Endothelial cell of umbilical vein (primary cell): Measurements from ENCODE around the gene SOCS3. TPM values are rescaled to one million over a fixed set of nuclear protein-coding genes. Genes with fewer than 3 reads are reported as not detected.

Experiments
- BruUV-seq: library from RNA; stranded (reverse); fragments of 400-500 nt; replicated peaks from 2 replicates; lab custom pipeline; 2021; lab: Mats Ljungman, UMichigan
- CTCF ChIA-PET: fragments of 300-600, 350-600 bp; sonication (Branson Sonifier 250); formaldehyde crosslinking; loops from one replicate; lab custom pipeline; 2021; ENCODE audit warnings: antibody characterized with exemption, inconsistent platforms; lab: Charles Lee
- POLR2A ChIA-PET: fragments of 300-600, 350-600 bp; sonication (Branson Sonifier 250); formaldehyde crosslinking; loops from one replicate; lab custom pipeline; 2021; ENCODE audit warnings: antibody characterized with exemption, inconsistent platforms; lab: Charles Lee
- DNase-seq: peaks from one replicate; pipeline ENCODE4 v3.0.0-alpha.2; 2011; ENCODE audit warnings: low read depth, low spot score
- FAIRE-seq: peaks from 2 replicates; lab custom pipeline; 2011; peaks lifted over from hg19 to GRCh38; lab: Jason Lieb, UNC
- H2AFZ ChIP-seq: 2 replicates; pipeline ENCODE4 v1.6.0; 2012; ENCODE audit warnings: low read depth, low read length, control low read depth, inconsistent platforms
- H3K27ac ChIP-seq: 2 replicates; pipeline ENCODE4 v1.5.1; 2011; ENCODE audit warnings: low read depth, mild to moderate bottlenecking, control low read depth, low read length, moderate library complexity; ENCODE audit not compliant: insufficient read depth
- H3K27me3 ChIP-seq, 2 experiments: 2 replicates each; pipeline versions ENCODE4 v1.6.0 to v1.6.1; 2011; ENCODE audit warnings: low read length in 2 of 2, mixed read lengths in 1 of 2; ENCODE audit not compliant: control insufficient read depth in 2 of 2, insufficient read depth in 2 of 2
- H3K36me3 ChIP-seq, 2 experiments: 2 replicates in 1 of 2; 3 replicates in 1 of 2; pipeline ENCODE4 v1.5.1; 2011; ENCODE audit warnings: low read length in 2 of 2, mild to moderate bottlenecking in 1 of 2, moderate library complexity in 1 of 2; ENCODE audit not compliant: control insufficient read depth in 2 of 2, insufficient read depth in 2 of 2; ENCODE audit errors: extremely low read depth in 1 of 2
- H3K4me1 ChIP-seq: 3 replicates; pipeline ENCODE4 v1.5.1; 2011; ENCODE audit warnings: mild to moderate bottlenecking, low read length; ENCODE audit not compliant: control insufficient read depth, insufficient read depth; ENCODE audit errors: extremely low read depth
- H3K4me2 ChIP-seq: 2 replicates; pipeline ENCODE4 v1.6.1; 2011; ENCODE audit warnings: low read length, control low read depth, mixed read lengths; ENCODE audit not compliant: insufficient read depth
- H3K4me3 ChIP-seq, 3 experiments: fragments of 200-600 bp in 1 of 3; sonication (generic), shearing (Covaris generic) in 1 of 3; replicated peaks in 1 of 3; 2 replicates each; pipeline ENCODE4 v1.5.1; 2011 to 2016; ENCODE audit warnings: control low read depth in 3 of 3, low read length in 3 of 3, mild to moderate bottlenecking in 2 of 3, inconsistent platforms in 1 of 3, low read depth in 1 of 3, moderate library complexity in 1 of 3; ENCODE audit not compliant: insufficient read depth in 1 of 3
- H3K79me2 ChIP-seq: 2 replicates; pipeline ENCODE4 v1.6.0; 2012; ENCODE audit warnings: low read length, inconsistent platforms; ENCODE audit not compliant: control insufficient read depth, insufficient read depth
- H3K9ac ChIP-seq: replicated peaks from 2 replicates; pipeline ENCODE3; 2011; ENCODE audit warnings: low read length, control low read depth; ENCODE audit not compliant: insufficient read depth; ENCODE audit errors: extremely low read depth
- H3K9me1 ChIP-seq: replicated peaks from 3 replicates; pipeline ENCODE4 v1.6.0; 2011; ENCODE audit warnings: mild to moderate bottlenecking, low read length; ENCODE audit not compliant: control insufficient read depth, insufficient read depth; ENCODE audit errors: extremely low read depth
- H3K9me3 ChIP-seq: replicated peaks from 2 replicates; pipeline ENCODE4 v1.5.1; 2012; ENCODE audit warnings: low read length, inconsistent platforms; ENCODE audit not compliant: control insufficient read depth, insufficient read depth
- H4K20me1 ChIP-seq: replicated peaks from 2 replicates; pipeline ENCODE3; 2011; ENCODE audit warnings: mild to moderate bottlenecking, low read length; ENCODE audit not compliant: control insufficient read depth, insufficient read depth; ENCODE audit errors: extremely low read depth
- CTCF ChIP-seq, 2 donors: IDR thresholded peaks; 1 replicate in 1 of 2; 2 replicates in 1 of 2; pipeline ENCODE4 v1.5.1; 2011; ENCODE audit warnings: low read length in 2 of 2, mild to moderate bottlenecking in 2 of 2, moderate library complexity in 2 of 2, control low read depth in 1 of 2, inconsistent platforms in 1 of 2, low read depth in 1 of 2; ENCODE audit not compliant: insufficient read depth in 1 of 2; ENCODE audit errors: extremely low read depth in 1 of 2
- EZH2 ChIP-seq: IDR thresholded peaks from 2 replicates; pipeline ENCODE4 v1.6.1; 2012; ENCODE audit warnings: borderline replicate concordance, low read depth, mild to moderate bottlenecking, moderate library complexity, low read length, inconsistent platforms; ENCODE audit not compliant: severe bottlenecking
- FOS ChIP-seq: IDR thresholded peaks from 2 replicates; pipeline ENCODE4 v1.6.1; 2011; ENCODE audit warnings: mild to moderate bottlenecking, low read length, moderate library complexity, borderline replicate concordance; ENCODE audit not compliant: insufficient read depth
- GATA2 ChIP-seq: IDR thresholded peaks from 2 replicates; pipeline ENCODE4 v1.7.0; 2011; ENCODE audit warnings: low read depth, mild to moderate bottlenecking, moderate library complexity, mixed read lengths, low read length; ENCODE audit not compliant: insufficient read length, insufficient read depth
- JUN ChIP-seq: IDR thresholded peaks from 2 replicates; pipeline ENCODE4 v1.6.1; 2011; ENCODE audit warnings: borderline replicate concordance, low read depth; ENCODE audit not compliant: insufficient read length, insufficient read depth
- MAX ChIP-seq: IDR thresholded peaks from 2 replicates; pipeline ENCODE4 v1.6.1; 2011; ENCODE audit not compliant: insufficient read depth, insufficient read length
- MYC ChIP-seq: IDR thresholded peaks from one replicate; pipeline ENCODE4 v1.6.1; 2011; ENCODE audit warnings: mild to moderate bottlenecking, low read depth, low read length
- POLR2A ChIP-seq: IDR thresholded peaks from 2 replicates; pipeline ENCODE4 v1.6.1; 2012; ENCODE audit warnings: low read depth, mild to moderate bottlenecking, control low read depth, low read length
- POLR2AphosphoS5 ChIP-seq: IDR thresholded peaks from 2 replicates; pipeline ENCODE4 v1.6.1; 2012; ENCODE audit warnings: low read depth, mild to moderate bottlenecking, control low read depth, low read length, moderate library complexity; ENCODE audit not compliant: insufficient read depth
- dilution Hi-C: fragments of 300-500 bp; cut with MboI; formaldehyde crosslinking; loops from one replicate; pipeline ENCODE4 v1.15.0; 2019; ENCODE audit warnings: low sequenced_read_pairs; ENCODE audit not compliant: extremely low pct_ligation_motif_present
- intact Hi-C: fragments of 100-400 bp; cut with micrococcal nuclease; formaldehyde crosslinking; loops from one replicate; pipeline ENCODE4 v1.10.0; 2022
- polyA plus RNA-seq, 4 experiments: library from polyadenylated mRNA; depleted of rRNA in 3 of 4; stranded (reverse) in 3 of 4; unstranded in 1 of 4; fragments of >200 nt; gene quantifications; 2 replicates each; pipeline versions ENCODE4 v1.2.1 to v1.2.3, GENCODE V29; 2011 to 2012; ENCODE audit warnings: missing spikeins in 1 of 4
- total RNA-seq: library from RNA; stranded (reverse); gene quantifications from 2 replicates; pipeline ENCODE4 v1.2.3, GENCODE V29; 2021

The SOCS3 gene
- total and polyA plus RNA-seq, 2 donors (not counting 3 experiments of a cell fraction or from before 2014, with no cell fraction given): 6.2 to 14.3 TPM

GRCh38 chr17:78335209-78335608 is 24.7 kb downstream of the SOCS3 start:
- H3K4me3 ChIP-seq: no peak overlapping the region
- H3K9ac ChIP-seq: no peak overlapping the region
- H3K79me2 ChIP-seq: no peaks in the 10 kb centered on the region
- BruUV-seq: no TSS peak
- peak overlapping the region; percentile 30 for H3K4me2 ChIP-seq
- no peaks in the 10 kb centered on the region for H3K9me3 ChIP-seq
- peak overlapping the region; percentile 64 for H2AFZ ChIP-seq
- H3K27me3 ChIP-seq: no peaks in the 10 kb centered on the region
- no peaks in the 10 kb centered on the region for H4K20me1 ChIP-seq
- H3K4me1 ChIP-seq: peaks cover 6% of the 10 kb centered on the region
- H3K9me1 ChIP-seq: no peaks in the 10 kb centered on the region
- POLR2A ChIA-PET: interaction anchor here (0.6 kb wide), 1 partner anchor 153 kb away, joined by 4 read pairs; no protein-coding TSS in a partner anchor
- FAIRE-seq (no peak), DNase-seq (no peak)
- no peaks in the 10 kb centered on the region for H3K36me3 ChIP-seq
- intact Hi-C loops (no loop called here), dilution Hi-C loops (no loop called here)
- no peak overlapping the region for H3K27ac ChIP-seq
- TF ChIP-seq POLR2AphosphoS5 (no peak), MYC (no peak), FOS (no peak), CTCF (IDR thresholded peaks at IDR 0.05; ENCODE audit: extremely low read depth in 1 of 2, insufficient read depth in 1 of 2, low read depth in 1 of 2, low read length in 2 of 2) (no peak), MAX (no peak), GATA2 (no peak), POLR2A (no peak), EZH2 (no peak), JUN (no peak)
- CTCF ChIA-PET: interaction anchor here (0.7 to 2.6 kb wide), 7 partner anchors 10 to 66 kb away, joined by 3 to 9 read pairs (median 4); partner anchors contain the start of gene SOCS3
